Measurements from ENCODE around the gene OCA2.

Gene OCA2

GRCh38 chr15:27933562-27933961 lies 165.6 kb downstream of the OCA2 start:
- DNase-seq = no peak

- DNase-seq = no peak
Observed at GRCh38 chr15:27932600-27932999, 166.5 kb downstream of the OCA2 start.

- DNase-seq = no peak
Observed at GRCh38 chr15:27928386-27928785, 170.7 kb downstream of the OCA2 start.

- no peak for DNase-seq
Observed at GRCh38 chr15:27912283-27912682, 186.8 kb downstream of the OCA2 start.

GRCh38 chr15:27906802-27907201 lies 192.3 kb downstream of the OCA2 start:
- DNase-seq = no peak

- no peak for DNase-seq
Observed at GRCh38 chr15:27903405-27903804, 195.7 kb downstream of the OCA2 start.

- no peak for DNase-seq
Observed at GRCh38 chr15:27902680-27903385, 196.3 kb downstream of the OCA2 start.

GRCh38 chr15:27899583-27900285 lies 199.4 kb downstream of the OCA2 start:
- DNase-seq = no peak

GRCh38 chr15:27897481-27897880 lies 201.6 kb downstream of the OCA2 start:
- DNase-seq = no peak

GRCh38 chr15:27894645-27895044 lies 204.5 kb downstream of the OCA2 start:
- DNase-seq = no peak

GRCh38 chr15:27889258-27889657 lies 209.9 kb downstream of the OCA2 start:
- no peak for DNase-seq

- no peak for DNase-seq
Observed at GRCh38 chr15:27885201-27885600, 213.9 kb downstream of the OCA2 start.

GRCh38 chr15:27884726-27885125 lies 214.4 kb downstream of the OCA2 start:
- DNase-seq = no peak

GRCh38 chr15:27878841-27879240 lies 220.3 kb downstream of the OCA2 start:
- no peak for DNase-seq

GRCh38 chr15:27873828-27874227 lies 225.3 kb downstream of the OCA2 start:
- no peak for DNase-seq

GRCh38 chr15:27873039-27873438 lies 226.1 kb downstream of the OCA2 start:
- DNase-seq = no peak

GRCh38 chr15:27872355-27872754 lies 226.8 kb downstream of the OCA2 start:
- DNase-seq = no peak

GRCh38 chr15:27871902-27872260 lies 227.2 kb downstream of the OCA2 start:
- no peak for DNase-seq

GRCh38 chr15:27871078-27871901 lies 227.8 kb downstream of the OCA2 start:
- DNase-seq = no peak

- DNase-seq = no peak
Observed at GRCh38 chr15:27870320-27870719, 228.8 kb downstream of the OCA2 start.

GRCh38 chr15:27869697-27870281 lies 229.3 kb downstream of the OCA2 start:
- DNase-seq = peak; percentile 44

GRCh38 chr15:27868828-27869404 lies 230.2 kb downstream of the OCA2 start:
- DNase-seq = no peak

- no peak for DNase-seq
Observed at GRCh38 chr15:27867861-27868260, 231.3 kb downstream of the OCA2 start.
